GM12892 (cell line): ENCODE measurements around the gene KIDINS220.

ENCODE experiments used
- DNase-seq: peaks from one replicate; pipeline ENCODE4 v3.0.0; 2011; ENCODE audit not compliant: insufficient read length
- FAIRE-seq: peaks from 2 replicates; lab custom pipeline; 2011; peaks lifted over from hg19 to GRCh38; lab: Jason Lieb, UNC
- POLR2A ChIP-seq: IDR thresholded peaks from 2 replicates; pipeline ENCODE4 v1.6.1; 2011; ENCODE audit warnings: low read depth, low read length, control low read depth
- POLR2AphosphoS5 ChIP-seq: IDR thresholded peaks from 2 replicates; pipeline ENCODE4 v1.6.1; 2011; ENCODE audit warnings: low read depth, low read length, control low read depth
- TAF1 ChIP-seq: IDR thresholded peaks from 2 replicates; pipeline ENCODE4 v1.6.1; 2011; ENCODE audit warnings: low read depth, mild to moderate bottlenecking, control low read depth, low read length, borderline replicate concordance

Gene KIDINS220

GRCh38 chr2:8800821-8801220, 36.6 kb downstream of the KIDINS220 start:
- FAIRE-seq (no peak), DNase-seq (no peak)
- TF ChIP-seq POLR2AphosphoS5 (no peak), TAF1 (no peak), POLR2A (no peak)

- FAIRE-seq: no peak
- no peak for DNase-seq
- TF ChIP-seq TAF1 (no peak), POLR2A (no peak), POLR2AphosphoS5 (no peak)
Measured at GRCh38 chr2:8800218-8800617, 37.2 kb downstream of the KIDINS220 start.

- FAIRE-seq: no peak
- no peak for TF ChIP-seq POLR2A
- no peak for TF ChIP-seq TAF1
- no peak for TF ChIP-seq POLR2AphosphoS5
- no peak for DNase-seq
Measured at GRCh38 chr2:8799004-8799403, 38.4 kb downstream of the KIDINS220 start.

DNA sequence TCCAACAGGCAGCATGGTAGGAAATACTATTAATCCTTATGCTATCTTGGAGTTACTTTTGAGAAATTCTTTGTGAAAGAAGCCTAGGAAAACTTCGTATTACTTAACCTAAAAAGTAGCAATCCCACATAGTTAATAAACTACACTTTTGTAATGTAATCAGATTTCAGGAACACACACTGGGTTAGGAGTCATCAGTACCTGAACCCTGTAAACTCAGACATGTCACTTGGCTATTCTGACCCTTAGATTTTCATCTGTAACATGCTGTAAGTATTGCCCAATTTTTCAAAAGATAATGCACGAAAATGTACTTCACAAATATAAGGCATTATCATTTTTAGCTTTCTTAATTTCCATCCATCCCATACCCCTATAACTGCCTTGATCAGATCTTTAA, 39.0 kb downstream of the KIDINS220 start:
- no peak for TF ChIP-seq TAF1
- no peak for TF ChIP-seq POLR2AphosphoS5
- no peak for TF ChIP-seq POLR2A
- DNase-seq (no peak), FAIRE-seq (no peak)

DNA sequence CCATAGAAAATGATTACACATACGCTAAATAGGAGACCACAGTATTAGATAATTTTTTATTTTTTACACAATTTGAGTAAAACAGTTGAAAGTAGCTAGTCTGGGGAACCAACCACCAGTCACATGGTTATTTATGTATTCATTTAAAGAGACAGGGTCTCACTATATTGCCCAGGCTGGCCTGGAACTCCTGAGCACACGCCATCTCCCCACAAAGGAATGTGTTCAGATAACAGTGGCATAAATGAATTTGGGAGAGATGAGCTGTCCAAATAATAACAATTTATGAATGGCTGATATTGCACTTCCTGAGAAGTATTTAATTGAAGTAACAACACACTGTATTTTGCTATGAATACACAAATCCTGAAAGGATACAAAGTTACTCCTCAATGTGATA, 39.7 kb downstream of the KIDINS220 start:
- FAIRE-seq (no peak), DNase-seq (no peak)
- TF ChIP-seq POLR2A: no peak
- no peak for TF ChIP-seq POLR2AphosphoS5
- no peak for TF ChIP-seq TAF1

DNA sequence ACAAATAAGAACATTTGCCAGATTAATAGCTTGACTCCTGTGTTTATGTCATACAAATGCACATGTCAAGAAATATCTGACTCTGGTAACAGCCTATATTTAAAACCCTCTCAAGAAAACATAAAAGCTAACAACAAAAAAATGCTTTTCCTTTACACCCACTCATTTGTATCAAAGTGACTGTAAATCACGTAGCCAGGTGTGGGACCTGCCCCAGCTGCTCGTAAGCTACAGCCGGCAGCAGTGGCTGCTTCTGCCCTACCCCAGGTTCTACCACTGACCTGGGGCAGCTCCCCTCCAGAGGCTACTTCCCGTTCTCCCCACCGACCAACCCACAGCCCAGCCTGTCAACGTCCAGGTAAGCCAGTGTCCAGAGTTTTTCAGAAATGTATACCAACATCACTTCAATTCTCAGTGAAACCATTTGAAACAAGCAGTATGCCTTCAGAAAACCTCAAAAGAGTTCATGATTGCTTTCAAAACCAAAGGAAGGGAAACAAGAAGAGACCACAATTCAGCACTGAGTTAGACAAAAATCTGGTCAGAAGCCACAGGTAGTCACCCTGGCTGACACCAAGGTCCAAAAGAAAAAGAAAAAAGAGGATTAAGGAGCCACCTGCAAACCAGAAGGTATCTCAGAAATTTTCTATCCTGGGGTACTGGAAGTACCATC, 40.4 kb downstream of the KIDINS220 start:
- TF ChIP-seq POLR2AphosphoS5: no peak
- no peak for TF ChIP-seq POLR2A
- no peak for TF ChIP-seq TAF1

DNA sequence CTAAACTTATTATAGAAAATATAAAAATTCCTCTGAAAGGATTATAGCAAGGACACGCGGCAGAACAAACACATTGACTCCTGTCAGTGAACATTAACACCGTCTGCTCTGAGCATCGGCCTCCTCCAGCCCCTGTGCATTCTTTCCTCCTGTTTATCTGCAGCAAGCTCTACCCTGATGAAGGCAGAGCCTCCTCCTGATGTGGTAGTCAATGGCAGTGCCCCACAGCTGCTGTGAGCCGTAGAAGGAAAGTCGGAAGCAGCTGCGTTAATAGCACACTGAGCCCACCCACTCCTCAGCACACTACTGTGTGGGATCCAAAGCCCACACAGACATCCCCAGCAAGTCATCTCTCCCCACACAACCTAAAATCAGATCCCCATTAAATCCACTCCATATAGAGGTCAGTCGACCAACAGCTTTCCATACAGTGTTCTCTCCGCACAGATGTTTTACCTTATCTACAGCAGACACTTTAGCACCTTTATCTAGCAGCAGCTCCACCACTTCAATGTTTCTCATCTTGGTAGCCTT, 41.0 kb downstream of the KIDINS220 start:
- FAIRE-seq: peak; percentile 5
- no peak for DNase-seq
- TF ChIP-seq POLR2AphosphoS5 (no peak), POLR2A (no peak; the same call in 1 of the 2 replicates), TAF1 (no peak)

More for the DNA sequence above, 40.4 kb downstream of the KIDINS220 start:
- DNase-seq: no peak
- peak; percentile 72 for FAIRE-seq

DNA sequence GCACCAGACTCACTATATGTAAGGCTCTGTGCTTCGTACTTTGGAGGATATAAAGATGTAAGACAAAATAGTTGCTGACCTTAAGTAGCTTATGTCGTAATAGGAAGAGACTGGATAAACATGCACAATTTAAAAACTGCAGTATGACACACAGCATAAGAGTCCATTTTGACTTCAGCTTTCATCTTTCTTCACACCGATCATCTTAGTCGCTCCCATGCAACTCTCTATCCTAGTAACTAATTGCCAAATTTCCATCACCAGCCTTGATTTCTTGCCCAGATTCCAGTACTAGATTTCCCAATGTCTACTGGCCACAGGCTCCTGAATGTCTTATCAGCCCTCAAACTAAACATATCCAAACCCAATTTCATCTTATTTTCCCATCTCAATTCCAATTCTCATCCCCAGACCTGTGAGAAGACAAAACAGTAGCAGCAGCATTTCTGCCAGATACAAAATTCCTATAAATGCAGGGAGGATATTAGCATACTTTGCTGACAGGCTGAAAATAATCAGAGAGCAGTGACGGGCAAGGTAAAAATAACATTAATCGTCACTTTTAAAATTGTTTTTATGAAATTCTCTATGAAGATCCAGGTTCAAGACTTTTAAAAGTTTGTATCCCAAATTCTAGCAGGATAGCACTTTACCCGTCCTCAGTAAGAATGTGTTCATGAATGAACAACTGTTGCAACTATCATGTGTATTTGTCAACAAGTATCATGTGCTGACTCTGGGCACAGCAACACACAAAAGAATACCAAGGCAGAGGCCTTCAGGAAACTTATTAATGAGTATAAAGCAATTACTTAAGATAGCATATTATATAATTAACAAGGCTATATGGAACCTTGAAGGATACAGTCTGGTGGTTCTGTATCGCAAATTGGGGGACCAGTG, 42.2 kb downstream of the KIDINS220 start:
- TF ChIP-seq POLR2AphosphoS5: no peak
- no peak for TF ChIP-seq TAF1
- no peak for TF ChIP-seq POLR2A
- no peak for DNase-seq
- no peak for FAIRE-seq

- DNase-seq (no peak), FAIRE-seq (peak; percentile 71)
Measured at GRCh38 chr2:8790739-8791162, 46.7 kb downstream of the KIDINS220 start.

DNA sequence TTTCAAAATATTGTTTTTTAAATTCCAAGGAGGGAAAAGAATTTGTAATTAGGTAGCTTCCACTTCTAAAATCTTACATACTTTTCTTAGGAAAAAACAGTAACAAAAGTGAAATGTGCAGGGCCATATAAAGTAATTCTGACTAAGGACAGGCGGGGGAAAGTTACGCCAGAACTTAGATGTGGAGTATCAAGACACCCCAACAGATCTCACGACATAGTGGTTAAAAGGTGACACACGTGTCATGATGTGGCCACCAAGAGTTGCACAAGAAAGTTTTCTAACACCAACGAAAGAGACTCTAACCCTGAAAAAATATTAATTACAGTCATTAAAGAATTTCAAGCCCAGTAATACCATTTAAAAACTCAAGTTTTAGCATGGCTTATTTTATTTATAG, 51.0 kb downstream of the KIDINS220 start:
- FAIRE-seq (no peak), DNase-seq (no peak)
- TF ChIP-seq POLR2AphosphoS5 (no peak), TAF1 (no peak), POLR2A (no peak)

More at GRCh38 chr2:8790739-8791162, 46.7 kb downstream of the KIDINS220 start:
- TF ChIP-seq TAF1: no peak
- no peak for TF ChIP-seq POLR2A
- no peak for TF ChIP-seq POLR2AphosphoS5

DNA sequence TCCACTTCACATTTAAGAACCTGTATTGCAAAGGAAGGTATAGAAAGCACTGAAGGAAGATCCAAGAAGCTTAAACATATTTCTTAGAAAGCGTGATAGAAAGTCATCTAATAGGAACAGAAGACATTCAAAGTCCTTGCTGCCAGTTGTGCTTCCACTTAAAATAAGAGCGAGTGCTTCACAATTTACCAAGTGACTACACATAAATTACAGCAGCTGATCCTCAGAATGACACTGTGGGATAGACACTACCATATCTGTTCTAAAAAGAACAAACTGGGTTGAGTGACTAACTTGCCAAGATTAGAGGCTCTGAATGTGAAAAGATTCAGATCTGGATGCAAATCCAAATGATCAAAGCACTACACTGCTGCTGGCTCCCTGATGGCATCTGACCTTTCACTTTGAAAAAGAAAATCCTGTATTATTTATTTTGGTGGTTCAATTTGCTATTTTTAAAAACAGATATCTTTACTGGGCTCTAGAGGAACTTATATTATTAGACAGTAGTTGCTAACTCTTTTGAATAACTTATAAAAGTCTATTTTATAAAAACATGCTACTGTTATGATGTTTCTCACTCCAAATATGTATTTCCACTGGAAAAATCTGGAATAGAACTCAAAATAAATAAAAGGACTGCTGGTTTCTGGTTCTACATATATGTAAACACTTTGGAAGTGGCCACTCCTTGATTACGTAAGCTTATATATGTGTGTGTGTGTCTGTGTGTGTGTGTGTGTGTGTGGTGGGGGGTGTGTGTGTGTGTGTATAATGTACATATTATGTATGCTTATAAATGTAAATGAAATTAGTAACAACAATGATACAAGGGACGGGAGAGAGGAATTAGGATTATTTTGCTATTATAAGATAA, 57.4 kb downstream of the KIDINS220 start:
- no peak for TF ChIP-seq TAF1
- TF ChIP-seq POLR2AphosphoS5: no peak
- TF ChIP-seq POLR2A: no peak
- no peak for FAIRE-seq
- DNase-seq: no peak
